ENCODE data around the gene SHB. TPM values are rescaled to one million over a fixed set of nuclear protein-coding genes. Genes with fewer than 3 reads are reported as not detected.

The SHB gene
- total RNA-seq, 1 donor from 2014 or later, result 22.5 TPM

GRCh38 chr9:38073882-38074281 is 4.9 kb upstream of the SHB start:
- Mint-ChIP-seq H3K4me1 (ENCODE audit: low read depth) (peaks cover 17% of the 10 kb centered on the region), H3K27ac (no peak overlapping the region), H3K36me3 (ENCODE audit: insufficient read depth) (no peaks in the 10 kb centered on the region), H3K9me3 (ENCODE audit: low read depth) (peaks cover 12% of the 10 kb centered on the region), H3K4me3 (ENCODE audit: low read depth) (no peak overlapping the region), H3K27me3 (no peaks in the 10 kb centered on the region)
- no peak for TF ChIP-seq CTCF (IDR thresholded peaks at IDR 0.05; ENCODE audit: unreplicated experiment)
- DNase-seq (ENCODE audit: low spot score, unreplicated experiment), result no peak

- no peak overlapping the region for H3K4me3 Mint-ChIP-seq (ENCODE audit: low read depth)
- H3K36me3 Mint-ChIP-seq (ENCODE audit: insufficient read depth), result no peaks in the 10 kb centered on the region
- H3K27ac Mint-ChIP-seq, result no peak overlapping the region
Measured at GRCh38 chr9:38071470-38072134, 2.6 kb upstream of the SHB start.

DNA sequence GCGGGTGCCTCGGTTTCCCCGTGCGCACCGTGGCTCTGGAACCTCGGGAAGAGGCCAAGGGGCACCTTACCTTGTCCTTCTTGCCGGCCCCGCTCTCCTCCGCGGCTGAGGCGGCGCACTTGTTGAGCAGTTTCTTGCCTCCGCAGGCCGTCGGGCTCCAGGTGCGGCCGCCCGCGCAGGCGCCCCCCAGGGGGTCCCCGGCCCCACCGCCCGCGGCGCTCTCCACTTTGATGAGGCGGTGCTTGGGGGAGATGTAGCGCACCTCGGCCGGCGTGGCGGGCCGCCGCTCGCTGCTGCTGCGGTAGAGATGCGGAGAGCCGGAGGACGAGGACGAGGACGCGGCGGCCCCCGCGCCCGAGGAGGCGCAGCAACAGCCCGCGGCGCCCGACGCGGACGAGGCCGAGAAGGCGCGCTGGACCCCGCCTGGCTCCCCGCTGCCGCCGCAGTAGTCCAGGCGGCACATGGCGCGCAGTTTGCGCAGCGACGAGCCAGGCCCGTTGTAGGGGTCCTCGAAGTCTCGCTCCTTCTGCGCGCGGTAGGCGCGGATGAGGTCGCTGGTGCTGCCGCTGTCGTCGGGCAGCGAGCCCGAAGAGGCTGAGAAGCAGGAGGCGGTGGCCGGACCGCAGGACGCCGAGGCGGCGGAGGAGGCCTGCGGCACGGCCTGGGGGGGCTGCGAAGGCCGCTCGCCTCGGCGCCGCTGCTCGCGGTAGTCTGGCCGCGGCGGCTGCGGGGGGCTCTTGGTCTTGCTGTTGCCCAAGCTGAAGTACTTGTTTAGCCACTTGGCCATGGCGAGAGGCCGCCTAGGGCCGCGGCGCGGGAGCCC is 957 bp downstream of the SHB start:
- DNase-seq (ENCODE audit: low spot score, unreplicated experiment), result no peak
- Mint-ChIP-seq H3K4me3 (ENCODE audit: low read depth) (peak overlapping the region; percentile 82), H3K27me3 (no peaks in the 10 kb centered on the region), H3K4me1 (ENCODE audit: low read depth) (peaks cover 51% of the 10 kb centered on the region), H3K36me3 (ENCODE audit: insufficient read depth) (peaks cover 3% of the 10 kb centered on the region), H3K27ac (no peak overlapping the region), H3K9me3 (ENCODE audit: low read depth) (no peaks in the 10 kb centered on the region)
- no peak for TF ChIP-seq CTCF (IDR thresholded peaks at IDR 0.05; ENCODE audit: unreplicated experiment)

More at GRCh38 chr9:38071470-38072134, 2.6 kb upstream of the SHB start:
- Mint-ChIP-seq H3K9me3 (ENCODE audit: low read depth) (peaks cover 7% of the 10 kb centered on the region), H3K27me3 (no peaks in the 10 kb centered on the region), H3K4me1 (ENCODE audit: low read depth) (peaks cover 23% of the 10 kb centered on the region)
- DNase-seq (ENCODE audit: low spot score, unreplicated experiment), result no peak
- no peak for TF ChIP-seq CTCF (IDR thresholded peaks at IDR 0.05; ENCODE audit: unreplicated experiment)

DNA sequence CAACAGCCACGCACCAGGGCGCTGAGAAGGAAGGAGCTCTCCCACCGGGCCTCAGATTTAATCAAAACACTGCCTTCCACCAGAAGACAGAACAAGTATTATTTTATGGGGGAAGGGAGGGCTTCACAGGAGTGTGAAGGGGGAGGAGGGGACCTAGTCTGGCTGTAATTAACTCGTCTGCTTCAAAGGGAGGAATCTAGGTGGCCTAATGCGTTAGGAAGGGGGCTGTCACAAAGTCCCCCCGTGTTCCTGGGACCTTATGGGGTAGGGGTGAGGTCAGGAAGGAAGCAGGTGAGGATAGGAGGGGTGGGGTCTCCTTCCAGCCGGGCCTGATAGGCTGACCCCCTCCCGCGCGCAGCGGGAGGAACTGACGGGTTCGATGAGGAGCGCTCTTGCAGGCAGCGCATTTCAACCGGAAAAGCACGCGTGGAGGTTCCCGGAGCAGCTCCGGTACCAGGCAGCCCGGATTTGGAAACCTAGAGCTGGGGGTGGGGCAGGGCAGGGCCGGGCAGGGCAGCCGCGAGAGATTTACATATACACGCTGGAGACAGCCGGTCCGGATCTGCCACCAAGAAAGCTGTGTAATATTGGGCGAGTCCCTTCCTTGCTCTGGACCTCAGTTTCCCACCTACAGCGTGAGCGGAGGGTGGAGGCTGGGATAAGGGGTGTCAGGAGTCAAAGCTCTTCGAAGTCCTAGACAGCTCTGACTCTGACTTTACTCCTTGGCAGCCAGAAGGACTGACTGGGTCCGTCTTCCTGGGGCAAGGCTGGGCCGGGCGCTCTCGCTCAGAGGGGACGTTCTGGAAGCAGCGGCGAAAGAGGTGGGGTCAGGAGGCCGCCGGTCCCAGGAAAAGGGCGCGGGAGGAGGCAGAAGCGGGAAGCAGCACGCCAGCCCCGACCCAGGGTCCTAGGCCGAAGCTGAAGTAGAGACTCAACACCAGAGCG is 1.8 kb downstream of the SHB start:
- no peak for DNase-seq (ENCODE audit: low spot score, unreplicated experiment)
- H3K27ac Mint-ChIP-seq, result peak overlapping the region; percentile 93

More for the DNA sequence above, 1.8 kb downstream of the SHB start:
- Mint-ChIP-seq H3K9me3 (ENCODE audit: low read depth) (no peaks in the 10 kb centered on the region), H3K4me1 (ENCODE audit: low read depth) (peaks cover 51% of the 10 kb centered on the region), H3K27me3 (no peaks in the 10 kb centered on the region), H3K36me3 (ENCODE audit: insufficient read depth) (peaks cover 3% of the 10 kb centered on the region), H3K4me3 (ENCODE audit: low read depth) (peak overlapping the region; percentile 82)
- TF ChIP-seq CTCF (IDR thresholded peaks at IDR 0.05; ENCODE audit: unreplicated experiment), result no peak
